Renal cortex interstitium (tissue), 11 donors: ENCODE measurements around the gene CLEC11A. TPM values are rescaled to one million over a fixed set of nuclear protein-coding genes. Genes with fewer than 3 reads are reported as not detected.
"Not testable (repeated sequence)": the region's sequence is repeated elsewhere in the genome, so short reads cannot be mapped to it uniquely, and the experiment has no call there.

Experiments used
- DNase-seq, 11 donors: peaks; one replicate each; pipeline ENCODE4 v3.0.0-alpha.2; 2013; ENCODE audit warnings: low read depth in 9 of 11, low spot score in 4 of 11; ENCODE audit errors: extremely low read depth in 1 of 11
- polyA plus RNA-seq, 3 donors: library from polyadenylated mRNA; unstranded; fragments of 120-200 nt; gene quantifications; one replicate each; pipeline ENCODE4 v1.2.1, GENCODE V29; 2013; ENCODE audit not compliant: insufficient read length in 3 of 3

CLEC11A gene
- polyA plus RNA-seq, 3 donors = 18.5 to 37.9 (median 37.6) TPM

DNA sequence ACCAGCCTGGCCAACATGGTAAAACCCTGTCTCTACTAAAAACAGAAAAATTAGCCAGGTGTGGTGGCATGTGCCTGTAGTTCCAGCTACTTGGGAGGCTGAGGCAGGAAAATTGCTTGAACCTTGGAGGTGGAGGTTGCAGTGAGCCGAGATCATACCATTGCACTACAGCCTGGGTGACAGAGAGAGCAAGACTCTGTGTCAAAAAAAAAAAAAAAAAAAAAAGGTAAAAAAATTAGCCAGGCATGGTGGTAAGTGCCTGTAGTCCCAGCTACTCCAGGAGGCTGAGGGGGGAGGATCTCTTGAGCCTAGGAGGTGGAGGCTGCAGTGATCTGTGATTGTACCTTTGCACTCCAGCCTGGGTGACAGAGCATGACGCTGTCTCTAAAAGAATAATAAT is 47.0 kb downstream of the CLEC11A start, which contains the start of gene GPR32:
TSS of gene GPR32 (plus strand) at position 301 of the 400 bp plus-strand sequence. CDS start 137 bp downstream, outside the sequence.
- DNase-seq = not testable (repeated sequence)

DNA sequence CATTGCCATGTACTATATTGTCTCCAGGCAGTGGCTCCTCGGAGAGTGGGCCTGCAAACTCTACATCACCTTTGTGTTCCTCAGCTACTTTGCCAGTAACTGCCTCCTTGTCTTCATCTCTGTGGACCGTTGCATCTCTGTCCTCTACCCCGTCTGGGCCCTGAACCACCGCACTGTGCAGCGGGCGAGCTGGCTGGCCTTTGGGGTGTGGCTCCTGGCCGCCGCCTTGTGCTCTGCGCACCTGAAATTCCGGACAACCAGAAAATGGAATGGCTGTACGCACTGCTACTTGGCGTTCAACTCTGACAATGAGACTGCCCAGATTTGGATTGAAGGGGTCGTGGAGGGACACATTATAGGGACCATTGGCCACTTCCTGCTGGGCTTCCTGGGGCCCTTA is 47.7 kb downstream of the CLEC11A start:
- no peak for DNase-seq

DNA sequence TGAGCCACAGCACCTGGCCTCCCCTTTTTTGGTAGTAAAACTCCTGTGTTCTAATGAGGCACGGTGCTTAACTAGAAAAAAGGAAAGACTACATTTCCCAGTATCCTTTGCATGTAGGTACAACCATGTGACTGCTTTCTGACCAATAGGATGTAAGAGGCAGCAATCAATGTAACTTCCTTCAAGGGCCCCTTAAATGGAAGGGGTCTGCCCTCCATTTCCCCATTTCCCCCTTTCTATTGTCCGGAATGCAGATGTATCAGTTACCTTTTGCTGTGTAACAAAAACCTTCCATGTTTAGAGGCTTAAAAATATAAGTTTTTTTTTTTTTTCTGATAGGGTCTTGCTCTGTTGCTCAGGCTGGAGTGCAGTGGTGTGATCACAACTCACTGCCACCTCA is 49.3 kb downstream of the CLEC11A start:
- no peak for DNase-seq

GRCh38 chr19:50772912-50773311 is 49.7 kb downstream of the CLEC11A start:
- not testable (repeated sequence) for DNase-seq

GRCh38 chr19:50773454-50773853 is 50.3 kb downstream of the CLEC11A start:
- DNase-seq = not testable (repeated sequence)

Other genes starting within 250 kb of the CLEC11A start
- 100 to 1,000 TPM in 2 of 3 donors, 10 to 100 TPM in 1; 91.1 to 172 (median 141) TPM for gene EMC10, start 246.9 kb upstream of the CLEC11A start, polyA plus RNA-seq
- 10 to 100 TPM in 1 of 3 donors, 1 to 10 TPM in 2; 6.9 to 10.6 (median 9.8) TPM for gene GARIN5A, start 246.5 kb upstream of the CLEC11A start, polyA plus RNA-seq
- gene JOSD2, start 212.2 kb upstream of the CLEC11A start, polyA plus RNA-seq = 10 to 100 TPM in 2 of 3 donors, 1 to 10 TPM in 1; 7.1 to 16.9 (median 13.8) TPM
- 10 to 100 TPM in 2 of 3 donors, 1 to 10 TPM in 1; 7.0 to 13.2 (median 12.4) TPM for gene ASPDH, start 209.5 kb upstream of the CLEC11A start, polyA plus RNA-seq
- gene LRRC4B, start 154.9 kb upstream of the CLEC11A start, polyA plus RNA-seq = 10 to 100 TPM; 13.8 to 26.0 (median 21.8) TPM
- gene SYT3, start 83.5 kb upstream of the CLEC11A start, polyA plus RNA-seq = 1 to 10 TPM in 1 of 3 donors, under 1 TPM in 2; 0.37 to 1.5 (median 0.57) TPM
- gene C19orf81, start 73.9 kb upstream of the CLEC11A start, polyA plus RNA-seq = 1 to 10 TPM; 1.4 to 5.1 (median 2.3) TPM
- gene SHANK1, start 3.6 kb upstream of the CLEC11A start, polyA plus RNA-seq = 1 to 10 TPM; 4.5 to 5.6 (median 5.5) TPM
- gene GPR32, start 47.1 kb downstream of the CLEC11A start, polyA plus RNA-seq = not detected
- under 1 TPM in 2 of 3 donors, not detected in 1; 0.07 to 0.36 TPM for gene ACP4, start 67.1 kb downstream of the CLEC11A start, polyA plus RNA-seq
- 1 to 10 TPM; 1.3 TPM for gene KLK1, start 100.4 kb downstream of the CLEC11A start, polyA plus RNA-seq
- not detected for gene KLK15, start 110.2 kb downstream of the CLEC11A start, polyA plus RNA-seq
- under 1 TPM; 0.42 to 0.65 (median 0.48) TPM for gene KLK3, start 131.6 kb downstream of the CLEC11A start, polyA plus RNA-seq
- gene KLK2, start 150.1 kb downstream of the CLEC11A start, polyA plus RNA-seq = under 1 TPM in 1 of 3 donors, not detected in 2; 0.42 TPM
- not detected for gene KLK4, start 188.0 kb downstream of the CLEC11A start, polyA plus RNA-seq
- 1 to 10 TPM; 1.2 to 1.9 (median 1.5) TPM for gene KLK5, start 229.7 kb downstream of the CLEC11A start, polyA plus RNA-seq
- 10 to 100 TPM; 29.7 to 34.7 (median 32.4) TPM for gene KLK6, start 246.2 kb downstream of the CLEC11A start, polyA plus RNA-seq